GM19455 (cell line): ENCODE data around the gene ANAPC2.

Experiments
- ATAC-seq: cut with Tn5 transposase; IDR thresholded peaks from one replicate; pipeline ENCODE4 v1.9.1; 2021; ENCODE audit not compliant: unreplicated experiment

ANAPC2 gene, protein sequence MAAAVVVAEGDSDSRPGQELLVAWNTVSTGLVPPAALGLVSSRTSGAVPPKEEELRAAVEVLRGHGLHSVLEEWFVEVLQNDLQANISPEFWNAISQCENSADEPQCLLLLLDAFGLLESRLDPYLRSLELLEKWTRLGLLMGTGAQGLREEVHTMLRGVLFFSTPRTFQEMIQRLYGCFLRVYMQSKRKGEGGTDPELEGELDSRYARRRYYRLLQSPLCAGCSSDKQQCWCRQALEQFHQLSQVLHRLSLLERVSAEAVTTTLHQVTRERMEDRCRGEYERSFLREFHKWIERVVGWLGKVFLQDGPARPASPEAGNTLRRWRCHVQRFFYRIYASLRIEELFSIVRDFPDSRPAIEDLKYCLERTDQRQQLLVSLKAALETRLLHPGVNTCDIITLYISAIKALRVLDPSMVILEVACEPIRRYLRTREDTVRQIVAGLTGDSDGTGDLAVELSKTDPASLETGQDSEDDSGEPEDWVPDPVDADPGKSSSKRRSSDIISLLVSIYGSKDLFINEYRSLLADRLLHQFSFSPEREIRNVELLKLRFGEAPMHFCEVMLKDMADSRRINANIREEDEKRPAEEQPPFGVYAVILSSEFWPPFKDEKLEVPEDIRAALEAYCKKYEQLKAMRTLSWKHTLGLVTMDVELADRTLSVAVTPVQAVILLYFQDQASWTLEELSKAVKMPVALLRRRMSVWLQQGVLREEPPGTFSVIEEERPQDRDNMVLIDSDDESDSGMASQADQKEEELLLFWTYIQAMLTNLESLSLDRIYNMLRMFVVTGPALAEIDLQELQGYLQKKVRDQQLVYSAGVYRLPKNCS

DNA sequence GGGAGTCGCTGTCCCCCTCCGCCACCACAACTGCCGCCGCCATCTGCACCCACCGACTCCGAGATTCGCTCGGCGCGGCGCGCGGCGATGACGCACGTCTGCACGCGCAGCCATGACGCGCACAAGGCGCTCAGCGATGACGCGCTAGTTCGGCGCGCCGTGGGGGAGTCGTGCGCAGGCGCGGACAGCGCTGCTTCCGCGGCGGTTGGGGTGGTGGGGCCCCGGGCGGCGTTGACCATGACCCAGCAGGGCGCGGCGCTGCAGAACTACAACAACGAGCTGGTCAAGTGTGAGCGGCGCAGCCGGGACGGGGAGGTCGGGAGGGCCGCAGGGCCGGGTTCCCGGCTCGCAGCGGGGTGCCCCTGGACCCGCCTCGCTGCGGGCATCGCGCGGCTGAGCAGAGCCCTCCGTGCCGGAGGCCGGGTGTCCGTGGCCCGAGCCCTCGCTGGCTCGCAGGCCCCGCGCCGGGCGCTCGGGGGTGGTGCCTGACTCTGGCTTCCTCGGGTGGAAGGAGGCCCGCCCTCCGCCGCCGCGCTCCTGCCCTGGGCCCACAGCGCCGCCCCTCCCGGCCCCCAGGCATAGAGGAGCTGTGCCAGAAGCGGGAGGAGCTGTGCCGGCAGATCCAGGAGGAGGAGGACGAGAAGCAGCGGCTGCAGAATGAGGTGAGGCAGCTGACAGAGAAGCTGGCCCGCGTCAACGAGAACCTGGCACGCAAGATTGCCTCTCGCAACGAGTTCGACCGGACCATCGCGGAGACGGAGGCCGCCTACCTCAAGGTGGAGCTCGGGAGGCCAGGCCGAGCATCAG is at the start of gene ANAPC2, which contains the start of gene SSNA1:
Gene ANAPC2 (minus strand): TSS at position 71 of the 807 bp plus-strand sequence. CDS start 28 bp downstream, at position 43.
Gene SSNA1 (plus strand): TSS at position 187 of the 807 bp plus-strand sequence. CDS start 51 bp downstream, at position 238.
- ATAC-seq = peak; percentile 74

DNA sequence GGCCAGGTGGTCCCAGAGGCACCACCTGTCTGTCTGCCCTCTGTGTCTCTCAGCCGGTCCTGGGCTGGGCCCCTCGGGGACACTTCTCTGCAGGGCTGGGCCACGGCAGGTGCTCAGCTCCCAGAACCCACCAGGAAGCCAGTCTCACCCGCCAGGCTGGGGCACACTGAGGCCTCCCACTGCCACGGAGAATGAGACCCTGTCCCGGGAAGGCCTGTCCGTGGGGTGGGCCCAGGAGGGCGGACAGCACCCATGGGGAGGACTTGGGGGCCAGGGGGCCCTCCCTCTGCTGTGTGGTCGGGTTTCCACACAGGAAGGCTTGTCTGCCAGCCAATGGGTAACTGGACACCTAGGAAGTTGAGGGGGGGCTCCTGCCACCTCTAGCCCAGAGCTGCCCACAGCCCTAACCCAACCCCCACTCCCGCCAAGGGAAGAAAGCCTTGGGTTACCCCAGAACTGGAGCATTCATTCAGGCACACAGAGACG is 48.6 kb upstream of the ANAPC2 start:
- no peak for ATAC-seq

DNA sequence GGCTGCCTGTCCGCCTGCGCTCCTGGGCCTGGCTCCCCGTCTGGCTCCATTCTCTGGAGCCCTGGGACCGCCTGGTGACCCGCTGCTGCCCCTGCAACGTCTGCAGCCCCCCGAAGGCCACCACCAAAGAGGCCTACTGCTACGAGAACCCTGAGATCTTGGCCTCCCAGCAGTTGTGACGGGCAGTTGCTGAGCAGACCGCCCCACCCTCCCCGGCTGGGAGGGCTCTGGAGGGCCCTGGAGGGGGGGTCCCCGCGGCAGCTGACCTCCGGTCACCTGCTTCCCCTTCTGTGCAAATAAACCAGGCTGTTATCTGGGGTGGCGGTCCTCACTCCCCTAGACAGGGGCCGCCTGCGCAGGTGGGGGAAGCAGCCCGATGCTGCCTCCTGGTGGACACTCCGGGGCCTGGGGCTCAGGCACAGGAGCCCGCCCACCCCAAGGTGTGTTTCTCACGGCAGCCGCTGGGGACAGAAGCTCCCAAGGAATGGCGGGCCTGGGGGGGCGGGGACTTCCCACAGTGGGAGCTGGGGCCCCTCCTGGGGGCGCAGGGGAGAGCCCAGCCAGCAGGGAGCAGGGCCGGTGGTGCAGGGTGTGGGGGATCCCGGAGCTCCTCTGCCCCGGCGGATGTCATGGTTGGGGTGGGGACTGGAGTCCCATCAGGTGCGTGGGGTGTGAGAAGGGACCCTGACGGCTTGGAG is 48.0 kb upstream of the ANAPC2 start:
- ATAC-seq = no peak

DNA sequence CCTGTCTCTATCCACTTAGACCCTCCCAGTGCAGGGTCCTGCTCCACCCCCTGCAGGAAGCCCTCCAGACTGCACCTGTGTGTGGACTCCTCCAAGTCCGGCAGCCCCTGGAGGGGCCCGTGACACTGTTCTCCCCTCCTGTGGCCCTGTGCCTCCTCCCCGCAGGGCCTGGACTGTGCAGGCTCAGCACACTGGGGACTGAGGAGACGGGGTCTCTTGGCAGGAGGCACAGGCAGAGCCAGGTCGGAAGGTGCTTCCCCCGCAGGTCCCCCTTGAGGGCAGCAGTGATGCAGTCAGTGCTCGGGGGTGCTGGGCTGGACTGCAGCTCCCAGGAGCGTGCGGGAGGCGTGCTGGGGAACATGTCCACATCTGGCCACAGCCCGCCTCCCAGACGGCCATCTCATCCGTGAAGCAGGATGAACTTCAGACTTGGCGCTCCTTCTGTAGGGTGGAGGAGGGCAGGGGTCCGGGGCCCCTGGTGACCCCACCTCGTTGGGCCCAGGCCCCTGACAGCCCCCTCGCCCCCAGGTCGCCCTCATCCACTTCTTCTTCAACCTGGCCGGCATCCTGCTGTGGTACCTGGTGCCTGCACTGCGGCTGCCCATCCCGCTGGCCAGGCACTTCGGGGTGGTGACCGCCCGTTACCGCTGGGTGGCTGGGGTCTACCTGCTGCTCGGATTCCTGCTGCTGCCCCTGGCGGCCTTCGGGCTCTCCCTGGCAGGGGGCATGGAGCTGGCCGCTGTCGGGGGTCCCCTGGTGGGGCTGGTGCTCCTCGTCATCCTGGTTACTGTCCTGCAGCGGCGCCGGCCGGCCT is 47.3 kb upstream of the ANAPC2 start:
- ATAC-seq = no peak

DNA sequence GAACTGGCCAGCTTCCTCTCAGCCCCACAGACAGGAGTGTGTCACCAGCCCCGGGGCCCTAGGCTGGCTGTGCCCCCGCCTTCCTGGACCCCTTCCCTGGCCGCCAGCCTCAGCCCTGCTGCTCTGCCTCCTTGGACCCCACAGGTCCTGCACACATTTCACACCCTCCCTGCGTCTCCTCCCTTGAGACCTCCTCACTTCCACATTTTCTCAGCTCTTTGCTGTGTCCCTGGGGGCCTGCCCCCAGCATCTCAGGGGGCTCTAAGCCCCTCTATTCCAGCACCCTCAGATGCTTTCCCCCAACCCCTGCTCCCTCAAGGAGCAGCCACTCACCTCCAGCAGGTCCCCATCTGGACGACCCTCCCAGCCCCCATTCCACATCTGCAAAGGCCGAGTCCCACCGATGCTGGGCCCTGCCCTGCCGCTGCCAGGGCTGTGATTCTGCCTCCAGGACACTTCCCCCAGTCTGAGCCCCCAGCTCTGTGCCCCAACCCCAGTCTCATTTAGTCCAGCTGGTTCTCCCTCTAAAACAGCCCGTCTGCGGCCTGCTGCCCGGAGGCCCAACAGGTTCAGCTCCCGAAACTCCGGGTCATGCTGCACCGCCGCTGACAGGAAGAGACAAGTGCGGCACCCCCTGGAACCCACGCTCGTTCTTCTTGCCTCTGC is 46.5 kb upstream of the ANAPC2 start:
- ATAC-seq = no peak

DNA sequence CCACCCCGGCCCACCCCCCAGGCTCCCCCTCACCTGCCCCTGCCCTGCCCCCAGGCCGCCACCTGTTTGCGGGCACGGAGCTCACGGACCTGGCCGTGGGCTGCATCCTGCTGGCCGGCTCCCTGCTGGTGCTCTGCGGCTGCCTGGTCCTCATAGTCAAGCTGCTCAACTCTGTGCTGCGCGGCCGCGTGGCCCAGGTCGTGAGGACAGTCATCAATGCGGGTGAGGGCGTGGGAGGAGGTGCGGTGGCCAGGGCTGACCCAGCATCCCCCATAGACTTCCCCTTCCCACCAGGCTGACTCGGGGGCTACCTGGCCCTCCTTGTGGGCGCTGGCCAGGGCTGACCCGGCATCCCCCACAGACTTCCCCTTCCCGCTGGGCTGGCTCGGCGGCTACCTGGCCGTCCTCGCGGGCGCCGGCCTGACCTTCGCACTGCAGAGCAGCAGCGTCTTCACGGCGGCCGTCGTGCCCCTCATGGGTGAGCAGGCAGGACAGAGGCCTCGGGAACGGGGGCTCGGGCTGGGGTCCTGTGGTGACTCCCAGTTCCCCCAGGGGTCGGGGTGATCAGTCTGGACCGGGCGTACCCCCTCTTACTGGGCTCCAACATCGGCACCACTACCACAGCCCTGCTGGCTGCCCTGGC is 45.8 kb upstream of the ANAPC2 start:
- ATAC-seq = no peak

DNA sequence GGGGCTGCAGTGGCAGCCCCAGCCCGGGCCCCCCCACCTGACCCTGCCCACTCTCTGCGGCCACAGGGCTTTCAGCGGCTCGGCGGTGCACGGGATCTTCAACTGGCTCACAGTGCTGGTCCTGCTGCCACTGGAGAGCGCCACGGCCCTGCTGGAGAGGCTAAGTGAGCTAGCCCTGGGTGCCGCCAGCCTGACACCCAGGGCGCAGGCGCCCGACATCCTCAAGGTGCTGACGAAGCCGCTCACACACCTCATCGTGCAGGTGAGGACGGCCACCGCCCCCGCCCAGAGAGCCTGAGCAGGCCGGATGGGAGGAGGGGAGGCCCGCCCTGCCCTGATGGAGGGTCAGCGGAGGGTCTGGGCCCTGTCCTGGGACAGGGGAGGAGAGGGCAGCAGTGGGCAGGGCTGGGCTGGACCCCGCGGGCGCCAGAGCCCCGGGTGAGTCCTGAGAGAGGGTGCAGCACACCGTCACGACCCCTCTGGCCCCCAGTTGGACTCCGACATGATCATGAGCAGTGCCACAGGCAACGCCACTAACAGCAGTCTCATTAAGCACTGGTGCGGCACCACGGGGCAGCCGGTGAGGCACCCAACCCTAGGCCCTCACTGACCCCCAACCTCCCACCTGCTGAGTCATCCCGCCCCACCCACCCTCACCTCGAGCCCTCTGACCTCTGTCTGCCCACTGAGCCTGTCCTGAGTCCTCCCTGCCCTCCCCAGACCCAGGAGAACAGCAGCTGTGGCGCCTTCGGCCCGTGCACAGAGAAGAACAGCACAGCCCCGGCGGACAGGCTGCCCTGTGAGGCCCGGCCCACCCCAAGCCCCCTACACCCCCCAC is 45.0 kb upstream of the ANAPC2 start:
- ATAC-seq = no peak

DNA sequence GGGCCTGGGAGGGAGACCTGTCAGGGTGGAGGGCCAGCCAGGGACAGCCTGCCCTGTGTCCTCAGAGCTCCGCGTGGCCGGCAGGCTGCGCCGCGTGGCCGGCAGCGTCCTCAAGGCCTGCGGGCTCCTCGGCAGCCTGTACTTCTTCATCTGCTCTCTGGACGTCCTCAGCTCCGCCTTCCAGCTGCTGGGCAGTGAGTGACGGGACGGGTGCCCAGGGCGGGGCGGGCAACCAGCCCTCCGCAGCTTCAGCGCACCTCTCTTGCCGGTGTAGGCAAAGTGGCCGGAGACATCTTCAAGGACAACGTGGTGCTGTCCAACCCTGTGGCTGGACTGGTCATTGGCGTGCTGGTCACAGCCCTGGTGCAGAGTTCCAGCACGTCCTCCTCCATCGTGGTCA is 44.1 kb upstream of the ANAPC2 start:
- no peak for ATAC-seq

DNA sequence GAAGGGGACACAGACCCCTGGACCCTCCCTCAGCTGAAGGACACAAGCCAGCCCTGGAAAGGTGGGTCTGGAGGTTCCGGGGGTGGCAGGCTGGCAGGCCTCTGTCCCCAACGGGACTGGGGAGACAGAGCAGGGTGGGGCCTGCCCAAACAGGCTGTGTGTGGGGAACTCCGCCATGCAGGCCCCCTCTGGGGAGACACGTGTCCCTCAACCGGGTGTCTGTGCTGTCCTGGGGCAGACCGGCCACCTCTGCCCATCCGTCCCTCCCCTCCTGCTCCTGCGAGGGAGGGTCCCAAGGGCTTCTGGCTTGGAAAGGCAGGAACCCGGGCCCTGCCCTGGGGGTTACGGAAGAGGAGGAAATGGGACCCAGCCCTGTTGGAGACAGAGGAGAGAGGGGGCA is 43.7 kb upstream of the ANAPC2 start:
- no peak for ATAC-seq

DNA sequence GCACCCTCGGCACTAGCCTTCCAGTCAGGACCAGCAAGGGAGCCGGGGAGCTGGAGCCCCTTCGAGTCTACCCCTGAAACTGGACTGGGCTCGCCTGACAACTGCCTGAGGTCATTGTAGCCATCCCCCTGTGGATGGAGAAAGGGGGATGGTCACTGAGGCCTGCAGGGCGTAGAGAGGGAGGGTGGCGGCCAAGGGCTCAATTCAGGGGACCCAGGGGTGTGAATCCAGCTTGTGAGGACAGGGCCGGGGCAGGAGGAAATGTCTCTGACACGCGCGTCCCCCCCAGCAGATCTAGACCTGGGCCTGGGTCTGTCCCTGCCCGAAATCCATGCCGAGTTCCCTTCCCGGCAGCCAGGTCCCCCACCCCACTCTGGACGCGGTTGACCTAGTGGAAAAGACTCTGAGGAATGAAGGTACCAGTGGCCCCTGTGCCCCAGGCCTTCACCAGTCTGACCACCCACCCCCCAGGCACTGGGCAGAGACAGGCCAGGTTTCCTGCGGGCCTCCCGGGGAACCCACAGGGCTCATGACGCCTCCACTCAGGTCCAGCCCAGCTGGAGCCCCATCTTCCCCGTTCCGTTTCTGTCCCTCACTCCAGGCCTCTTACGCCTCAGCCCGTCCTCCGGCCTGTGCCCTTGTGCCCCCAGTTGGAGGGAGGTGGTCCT is 43.1 kb upstream of the ANAPC2 start:
- no peak for ATAC-seq

DNA sequence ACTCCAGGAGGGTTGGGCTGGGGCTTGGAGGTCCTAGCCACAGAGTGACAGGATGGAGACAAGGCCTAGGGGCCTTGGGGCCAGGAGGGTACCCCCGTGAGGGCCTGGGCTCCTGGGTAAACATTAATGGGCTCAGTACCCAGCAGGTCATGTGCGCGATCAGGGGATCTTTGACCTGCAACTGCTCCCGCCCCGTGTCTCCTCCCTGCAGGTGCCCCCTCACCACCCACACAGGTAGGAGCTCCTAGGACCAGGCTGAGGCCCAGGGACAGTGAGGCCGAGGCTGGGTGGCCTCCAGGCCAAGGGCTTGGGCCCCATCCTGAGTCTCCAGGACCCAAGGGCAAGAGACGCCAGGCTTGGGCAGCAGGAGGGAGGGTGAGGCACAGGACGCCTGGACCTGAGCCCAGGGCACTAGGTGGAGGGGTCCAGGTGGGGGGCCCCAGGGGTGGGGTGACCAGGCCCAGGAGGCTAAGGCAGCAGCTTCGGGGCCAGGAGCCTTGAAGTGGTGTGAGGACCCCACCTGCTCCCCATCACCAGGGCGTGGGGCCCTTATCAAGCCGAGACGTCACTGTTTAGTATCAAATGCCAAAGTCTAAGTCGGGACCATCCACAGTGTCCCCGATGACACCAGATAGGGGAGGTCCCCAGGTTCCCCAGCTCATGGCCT is 42.5 kb upstream of the ANAPC2 start, which contains the start of gene SLC34A3:
Gene SLC34A3 (plus strand): TSS at position 197 of the 667 bp plus-strand sequence. CDS start 802 bp downstream, outside the sequence.
- no peak for ATAC-seq

DNA sequence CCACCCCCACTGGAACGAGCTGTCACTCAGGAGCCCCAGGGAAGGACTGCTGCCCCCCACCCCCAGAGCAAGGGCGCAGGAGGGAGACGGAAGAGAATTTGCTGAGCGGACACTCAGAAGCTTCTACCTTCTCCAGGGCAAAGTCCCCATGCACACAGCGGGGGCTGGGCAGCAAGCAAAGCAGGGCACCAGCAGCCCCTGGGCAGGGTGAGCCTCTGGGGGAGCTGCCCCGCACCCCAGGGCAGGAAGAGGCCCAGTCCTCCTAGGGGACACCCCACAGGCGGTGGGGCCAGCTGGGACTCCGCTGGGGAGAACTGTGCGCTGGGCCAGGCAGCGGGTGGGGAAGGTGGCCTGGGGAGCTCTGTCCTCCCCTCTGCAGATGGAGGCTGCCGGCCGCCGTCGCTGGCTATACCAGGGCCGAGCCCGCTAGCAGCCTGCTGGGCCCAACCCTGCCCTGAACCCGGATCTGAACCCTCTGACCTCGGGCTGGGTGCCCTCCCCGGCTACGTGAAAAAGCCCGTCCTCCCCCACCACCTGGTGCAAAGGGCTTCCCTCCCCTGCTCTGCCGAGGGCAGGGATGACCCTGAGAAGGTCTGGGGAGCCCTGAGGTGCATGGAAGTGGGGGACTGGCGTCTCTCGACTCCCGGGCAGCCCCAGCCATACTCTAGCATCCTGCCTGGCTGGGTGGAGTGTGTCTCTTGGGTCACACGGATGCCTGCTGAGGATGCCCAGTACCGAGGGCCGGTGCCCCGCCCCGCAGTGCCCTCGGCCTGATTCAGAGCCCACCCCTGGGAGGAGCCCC is 41.7 kb upstream of the ANAPC2 start:
- no peak for ATAC-seq

DNA sequence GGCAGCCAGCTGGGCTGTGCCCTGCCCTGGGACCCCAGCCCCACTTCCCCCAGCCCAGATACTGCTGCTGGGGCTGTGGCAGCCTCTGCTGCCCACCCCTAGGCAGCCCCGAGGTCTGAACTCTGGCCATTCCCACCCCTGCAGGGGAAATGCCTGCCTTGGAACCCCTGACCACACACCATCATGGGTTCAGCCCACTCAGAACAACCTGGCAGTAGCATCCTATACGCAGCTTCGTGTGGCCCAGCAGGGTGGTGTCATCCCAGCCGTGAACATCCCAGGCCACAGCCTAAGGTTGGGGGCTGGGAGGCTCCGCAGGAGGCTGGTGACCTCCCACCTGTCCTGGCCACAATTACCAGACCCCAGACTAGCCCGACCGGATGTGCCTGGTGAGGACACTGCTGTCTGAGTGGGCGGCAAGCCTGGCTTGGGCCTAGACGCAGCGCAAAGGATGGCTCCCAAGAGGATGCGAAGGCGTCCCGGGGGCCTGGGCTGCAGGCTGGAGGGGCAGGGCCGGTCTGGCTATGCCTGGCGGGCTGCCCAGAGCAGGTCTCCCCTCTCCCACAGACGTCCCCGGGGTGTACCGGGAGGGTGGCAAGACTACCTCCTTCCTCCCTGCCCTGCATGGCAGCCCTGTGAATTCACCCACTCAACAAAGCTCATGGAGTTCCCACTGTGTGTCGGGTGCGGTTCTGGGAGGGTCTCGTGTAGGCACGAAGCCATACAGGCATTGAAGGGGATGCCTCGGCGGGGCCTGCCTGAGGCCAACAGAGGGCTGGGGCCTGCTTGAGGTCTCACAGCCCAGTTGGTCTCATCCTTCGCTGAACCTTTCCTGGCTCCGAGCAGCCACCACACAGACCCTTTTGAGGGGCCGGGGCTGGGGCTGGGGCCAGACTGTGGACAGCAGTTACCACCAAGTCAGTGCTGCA is 40.9 kb upstream of the ANAPC2 start:
- ATAC-seq = no peak

DNA sequence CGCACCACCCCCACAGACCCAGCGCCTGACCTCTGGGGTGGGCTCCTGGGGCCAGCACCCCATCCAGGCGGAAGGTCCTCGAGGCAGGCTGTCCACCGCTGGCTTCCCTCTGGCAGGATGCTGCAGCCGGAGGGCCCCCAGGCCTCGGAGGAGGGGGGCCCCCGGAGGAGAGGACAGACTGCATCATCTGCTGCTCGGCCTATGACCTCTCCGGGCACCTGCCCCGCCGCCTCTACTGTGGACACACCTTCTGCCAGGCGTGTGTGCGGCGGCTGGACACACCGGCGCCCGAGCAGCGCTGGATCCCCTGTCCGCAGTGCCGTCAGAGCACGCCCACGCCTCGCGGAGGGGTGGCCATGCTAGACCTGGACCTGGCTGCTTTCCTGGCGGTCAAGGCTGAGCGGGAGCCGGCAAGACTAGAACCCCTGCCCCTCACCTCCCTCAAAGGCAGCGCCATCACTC is 40.2 kb upstream of the ANAPC2 start:
- no peak for ATAC-seq
